ENCODE measurements around the gene SLC4A5.

SLC4A5 gene

DNA sequence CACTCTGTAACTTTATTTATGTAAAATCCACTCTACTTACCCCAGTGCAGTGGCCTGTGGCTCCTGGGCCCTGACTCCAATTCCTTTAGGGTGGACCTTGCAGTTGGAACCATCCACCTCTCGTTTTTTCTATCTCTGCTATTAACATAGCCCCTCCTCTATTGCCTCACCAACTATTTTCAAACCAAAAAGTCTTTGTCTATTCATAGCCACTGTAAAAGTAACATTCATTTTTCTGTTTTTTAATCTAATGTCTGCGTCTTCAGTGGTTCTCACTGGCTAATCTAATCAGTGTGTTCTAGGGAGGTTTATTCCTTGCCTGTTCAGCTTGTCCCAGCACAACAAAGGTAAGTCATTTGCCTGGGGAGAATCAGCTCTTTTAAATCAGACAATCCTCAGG is at the start of gene SLC4A5:
Gene SLC4A5 (minus strand): TSS at position 101 of the 400 bp plus-strand sequence. CDS start 28,393 bp downstream, outside the sequence.
- no peak for DNase-seq (ENCODE audit: low read depth in 3 of 3)

DNA sequence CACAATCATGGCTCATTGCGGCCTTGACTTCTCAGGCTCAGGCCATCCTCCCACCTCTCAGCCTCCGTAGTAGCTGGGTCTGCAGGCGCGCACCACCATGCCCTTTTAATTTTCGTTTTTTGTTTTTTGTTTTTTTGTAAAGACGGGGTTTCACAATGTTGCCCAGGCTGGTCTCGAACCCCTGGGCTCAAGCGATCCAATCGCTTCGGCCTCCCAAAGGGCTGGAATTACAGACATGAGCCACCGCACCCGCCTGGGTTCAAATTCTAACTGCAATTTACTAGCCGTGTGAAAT is 49.2 kb upstream of the SLC4A5 start:
- no peak for DNase-seq (ENCODE audit: low read depth in 3 of 3)

DNA sequence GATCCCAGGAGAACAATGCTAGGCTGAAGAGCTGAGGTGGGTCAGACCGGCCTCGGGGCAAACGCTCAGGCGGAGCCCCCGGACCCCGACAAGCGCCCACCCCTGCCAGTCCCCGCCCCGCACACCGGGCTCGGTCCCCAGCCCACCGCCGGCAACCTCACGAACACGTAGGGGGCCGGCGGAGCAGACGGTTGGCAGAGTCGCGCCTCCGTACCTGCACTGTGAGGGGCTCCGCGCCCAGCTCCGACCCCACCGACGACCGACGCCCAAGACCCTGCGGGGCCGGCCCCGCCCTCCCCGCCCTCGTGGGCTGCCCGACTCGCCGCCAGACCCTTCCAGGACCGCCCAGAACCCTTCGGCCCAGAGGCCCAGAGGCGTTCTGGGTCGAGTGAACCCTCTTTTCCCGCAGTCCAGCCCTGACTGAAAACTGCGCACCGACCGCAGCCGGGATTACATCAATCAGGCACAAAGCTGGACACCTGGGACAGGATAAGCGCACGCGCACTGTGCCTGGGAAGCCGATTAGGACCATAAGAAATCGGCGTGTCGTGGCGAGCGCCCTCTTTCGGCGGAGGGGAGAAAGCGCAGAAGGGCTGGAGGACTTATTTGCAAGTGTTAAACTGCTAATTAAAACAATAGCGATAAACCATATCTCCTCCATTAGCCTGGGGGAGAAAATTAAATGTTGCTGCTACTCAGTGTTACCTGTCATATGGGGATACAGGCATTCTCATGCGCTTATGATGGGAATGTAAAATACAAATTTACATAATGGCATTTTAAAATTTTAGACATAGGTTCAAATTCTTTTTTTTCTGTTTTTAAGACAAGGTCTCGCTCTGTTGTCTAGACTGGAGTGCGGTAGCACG is 48.6 kb upstream of the SLC4A5 start:
- peak; percentile 89 to 95 (median 91) for DNase-seq (ENCODE audit: low read depth in 3 of 3)

GRCh38 chr2:74391209-74391579 is 48.0 kb upstream of the SLC4A5 start:
- no peak for DNase-seq (ENCODE audit: low read depth in 3 of 3)

DNA sequence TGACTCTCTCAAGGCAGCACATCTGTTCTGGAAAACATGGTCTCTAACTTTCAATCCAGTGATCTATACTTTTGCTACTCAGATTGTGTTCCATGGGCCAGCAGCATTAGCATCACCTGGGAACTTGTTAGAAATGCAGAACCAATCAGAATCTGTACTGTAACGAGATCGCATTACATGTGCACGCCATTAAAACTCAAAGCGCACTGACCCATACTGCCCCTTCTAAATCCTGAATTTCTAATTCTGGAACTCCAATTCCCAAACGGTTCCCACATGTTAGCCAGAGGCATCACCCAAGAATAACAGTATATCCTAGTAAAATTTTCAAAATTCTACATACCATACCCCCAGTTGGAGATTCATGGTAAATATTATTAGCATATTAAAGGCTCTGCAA is 47.4 kb upstream of the SLC4A5 start:
- no peak for DNase-seq (ENCODE audit: low read depth in 3 of 3)

GRCh38 chr2:74387346-74387745 is 44.1 kb upstream of the SLC4A5 start:
- no peak for DNase-seq (ENCODE audit: low read depth in 3 of 3)

- no peak for DNase-seq (ENCODE audit: low read depth in 3 of 3)
These were observed 42.2 kb upstream of the SLC4A5 start for GRCh38 chr2:74385396-74385795.

- no peak for DNase-seq (ENCODE audit: low read depth in 3 of 3)
These were observed 40.8 kb upstream of the SLC4A5 start for GRCh38 chr2:74384051-74384450.

GRCh38 chr2:74383254-74383653 is 40.0 kb upstream of the SLC4A5 start:
- no peak for DNase-seq (ENCODE audit: low read depth in 3 of 3)

DNA sequence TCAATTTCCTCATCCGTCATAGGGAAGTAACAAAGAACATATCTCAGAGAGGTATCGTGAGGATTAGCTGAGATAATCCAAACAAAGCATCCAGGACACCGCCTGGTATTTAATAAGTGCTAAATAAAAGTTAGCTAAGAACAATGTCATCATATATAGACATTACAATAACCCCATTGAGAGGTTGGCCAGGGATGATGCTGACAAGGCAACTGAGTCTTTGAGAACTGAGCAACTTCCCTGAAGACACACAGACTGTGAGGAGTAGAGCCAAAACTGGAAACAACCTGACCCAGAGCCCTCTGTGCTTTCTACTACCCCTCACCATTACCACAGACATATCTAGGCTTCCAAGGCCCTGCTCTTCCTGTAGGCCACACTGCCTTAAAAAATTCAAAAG is 38.5 kb upstream of the SLC4A5 start:
- no peak for DNase-seq (ENCODE audit: low read depth in 3 of 3)

DNA sequence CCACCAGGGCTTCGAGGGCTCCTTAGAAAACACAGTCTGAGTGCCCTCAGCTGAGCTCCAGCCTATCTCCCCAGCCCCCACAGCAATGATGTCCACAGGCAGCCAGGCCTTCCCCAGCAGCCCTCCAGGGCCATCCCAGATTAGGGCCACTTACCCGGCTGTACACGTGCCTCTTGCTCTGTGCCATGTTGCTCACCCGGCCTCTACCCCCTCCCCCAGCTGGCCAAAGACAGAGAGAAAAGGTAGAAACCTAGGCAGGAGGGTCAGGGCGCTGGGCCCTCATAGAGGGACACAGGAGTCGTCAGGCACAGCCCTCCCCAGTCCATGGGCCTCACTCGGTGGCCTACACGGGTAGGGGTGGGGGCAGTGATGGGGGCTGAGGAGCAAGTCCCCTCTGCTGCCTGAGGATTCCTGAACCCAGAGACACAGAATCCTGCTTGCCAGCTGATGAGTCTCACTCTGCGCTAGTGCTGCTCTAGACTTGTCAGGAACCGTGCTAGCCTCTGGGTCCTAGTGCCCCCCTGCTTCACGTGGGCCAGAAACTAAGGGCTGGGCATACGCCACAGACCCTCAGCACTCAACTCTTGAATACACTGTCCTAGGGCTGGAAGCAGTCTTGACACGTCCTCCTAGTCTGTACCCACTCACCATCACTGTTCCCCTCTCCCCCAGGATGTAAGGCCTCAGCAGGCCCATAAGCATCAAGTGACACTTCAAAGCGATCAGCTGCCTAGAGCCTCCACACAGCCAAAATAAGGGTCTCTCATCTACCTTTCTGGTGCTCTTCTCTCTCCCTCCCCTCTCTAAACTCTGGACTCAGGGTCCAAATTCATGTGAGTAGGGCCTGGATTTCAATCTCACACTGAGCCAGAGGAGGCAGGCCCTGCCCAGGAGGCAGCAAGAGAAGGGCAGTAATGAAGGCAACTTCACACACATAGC is 36.9 kb upstream of the SLC4A5 start, which contains the start of gene DCTN1:
Gene DCTN1 (minus strand): TSS at position 461 of the 939 bp plus-strand sequence. CDS start 274 bp downstream, at position 187.
- no peak for DNase-seq (ENCODE audit: low read depth in 3 of 3)

GRCh38 chr2:74378007-74378406 is 34.8 kb upstream of the SLC4A5 start:
- DNase-seq (ENCODE audit: low read depth in 3 of 3) = no peak

DNA sequence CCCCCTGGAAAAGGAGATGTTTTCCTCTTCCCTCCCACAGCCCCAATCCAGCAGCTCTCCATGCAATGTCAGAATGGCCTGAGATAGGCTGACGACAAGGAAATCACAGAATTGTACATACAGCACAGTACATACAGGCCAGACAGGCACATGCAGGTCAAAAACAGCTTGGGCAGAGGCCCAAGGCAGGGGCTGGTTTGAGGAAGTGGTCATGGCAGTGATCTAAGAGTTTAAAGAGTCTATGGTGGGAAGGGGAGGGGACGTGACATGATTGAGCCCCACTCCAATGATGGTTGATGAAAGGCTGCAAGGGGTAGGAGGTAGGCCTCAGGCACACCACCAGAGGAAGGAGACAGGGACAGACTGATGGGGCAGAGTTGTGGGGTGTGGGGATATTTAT is 32.6 kb upstream of the SLC4A5 start:
- DNase-seq (ENCODE audit: low read depth in 3 of 3) = no peak

- no peak for DNase-seq (ENCODE audit: low read depth in 3 of 3)
These were observed 31.4 kb upstream of the SLC4A5 start for GRCh38 chr2:74374509-74375205.

GRCh38 chr2:74373985-74374384 is 30.8 kb upstream of the SLC4A5 start:
- no peak for DNase-seq (ENCODE audit: low read depth in 3 of 3)

- no peak for DNase-seq (ENCODE audit: low read depth in 3 of 3)
These were observed 30.0 kb upstream of the SLC4A5 start for GRCh38 chr2:74373221-74373676.

- DNase-seq (ENCODE audit: low read depth in 3 of 3) = no peak
These were observed 29.5 kb upstream of the SLC4A5 start for GRCh38 chr2:74372674-74373073.

DNA sequence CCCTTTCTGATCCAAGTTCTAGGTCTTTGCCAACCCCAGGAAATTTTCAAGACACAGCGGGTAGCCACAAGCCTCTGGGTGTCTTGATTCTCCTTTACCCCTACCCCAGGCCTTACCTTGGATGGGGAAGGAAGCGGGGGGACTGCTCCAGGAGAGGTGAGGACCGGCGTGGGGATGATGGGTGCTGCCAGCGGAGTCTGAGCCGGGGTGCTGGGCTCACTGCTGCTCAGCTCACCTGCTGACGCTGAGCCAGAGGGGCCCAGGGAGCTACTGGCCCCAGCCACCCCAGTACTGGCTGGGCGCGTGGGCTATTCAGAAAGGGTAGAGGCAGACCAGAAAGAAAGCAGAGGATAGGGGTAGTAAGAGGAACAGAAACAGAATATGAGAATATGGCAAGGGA is 28.2 kb upstream of the SLC4A5 start:
- no peak for DNase-seq (ENCODE audit: low read depth in 3 of 3)

GRCh38 chr2:74369976-74370375 is 26.8 kb upstream of the SLC4A5 start:
- no peak for DNase-seq (ENCODE audit: low read depth in 3 of 3)

- no peak for DNase-seq (ENCODE audit: low read depth in 3 of 3)
These were observed 25.3 kb upstream of the SLC4A5 start for GRCh38 chr2:74368499-74368898.

DNA sequence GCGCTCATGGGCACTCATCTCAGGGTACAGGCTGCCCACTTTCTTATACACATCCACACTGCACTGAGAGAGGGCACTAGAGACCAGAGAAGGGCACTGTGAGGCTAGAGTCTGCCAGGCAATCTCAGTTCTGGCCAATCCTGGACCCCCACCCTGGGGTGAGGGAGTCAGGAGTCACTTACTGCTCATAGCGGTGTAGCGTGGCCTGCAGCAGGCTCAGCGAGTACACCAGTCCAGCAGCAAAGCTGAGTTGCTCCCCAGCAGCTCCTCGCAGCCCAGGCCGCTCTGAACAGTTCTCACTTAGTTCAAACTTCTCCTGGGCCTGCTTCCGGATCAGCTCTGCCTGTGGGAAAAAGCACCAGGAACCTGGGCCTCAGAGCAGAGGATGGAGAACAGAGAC is 24.6 kb upstream of the SLC4A5 start:
- no peak for DNase-seq (ENCODE audit: low read depth in 3 of 3)

DNA sequence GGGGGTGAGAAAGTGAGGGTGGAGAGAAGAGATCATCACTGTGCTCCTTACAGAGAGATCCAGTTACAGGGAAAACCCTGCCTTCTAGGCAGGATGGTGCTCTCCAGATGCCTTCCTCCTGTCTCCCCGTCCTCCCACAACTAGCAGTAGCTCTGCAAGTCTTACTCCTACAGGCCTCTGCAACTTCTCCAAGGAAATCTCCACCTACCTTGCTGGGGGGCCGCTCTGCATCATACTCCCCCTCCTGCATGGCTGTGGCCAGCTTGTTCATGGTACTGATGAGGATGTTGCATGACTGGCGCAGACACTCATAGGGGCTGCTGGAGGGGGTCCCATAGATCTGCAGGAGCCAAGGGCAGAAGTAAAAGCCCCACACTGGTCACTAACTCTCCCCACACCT is 22.8 kb upstream of the SLC4A5 start:
- no peak for DNase-seq (ENCODE audit: low read depth in 3 of 3)

All from stimulated activated CD4-positive, alpha-beta T cell treated with anti-CD3 and anti-CD28 coated beads, TNF-alpha, amount 100 ng/mL, for 48 hours (primary cell).